HG02943 (cell line): ENCODE measurements around the gene SLC15A1.

ENCODE experiments used
- ATAC-seq: cut with Tn5 transposase; IDR thresholded peaks from one replicate; pipeline ENCODE4 v1.9.1; 2021; ENCODE audit warnings: mild to moderate bottlenecking, low read depth, moderate library complexity; ENCODE audit not compliant: unreplicated experiment

Gene SLC15A1

GRCh38 chr13:98752467-98753290 is at the start of gene SLC15A1:
Gene SLC15A1 (minus strand): TSS chr13:98752672. CDS start chr13:98752598, 74 bp downstream.
- ATAC-seq: no peak

GRCh38 chr13:98801626-98802418 is 49.4 kb upstream of the SLC15A1 start:
- no peak for ATAC-seq

- no peak for ATAC-seq
These were observed 47.6 kb upstream of the SLC15A1 start for GRCh38 chr13:98800078-98800477.

GRCh38 chr13:98798849-98799645 is 46.6 kb upstream of the SLC15A1 start:
- ATAC-seq: no peak

GRCh38 chr13:98797456-98797855 is 45.0 kb upstream of the SLC15A1 start:
- no peak for ATAC-seq

- ATAC-seq: no peak
These were observed 44.3 kb upstream of the SLC15A1 start for GRCh38 chr13:98796798-98797197.

- no peak for ATAC-seq
These were observed 43.7 kb upstream of the SLC15A1 start for GRCh38 chr13:98796191-98796590.

GRCh38 chr13:98795220-98795619 is 42.7 kb upstream of the SLC15A1 start:
- no peak for ATAC-seq

- no peak for ATAC-seq
These were observed 42.0 kb upstream of the SLC15A1 start for GRCh38 chr13:98794498-98794897.

GRCh38 chr13:98792785-98793495 is 40.5 kb upstream of the SLC15A1 start:
- ATAC-seq: no peak

- ATAC-seq: no peak
These were observed 39.8 kb upstream of the SLC15A1 start for GRCh38 chr13:98792321-98792720.

- ATAC-seq: no peak
These were observed 39.1 kb upstream of the SLC15A1 start for GRCh38 chr13:98791611-98792010.

GRCh38 chr13:98787996-98788395 is 35.5 kb upstream of the SLC15A1 start:
- ATAC-seq: no peak

- no peak for ATAC-seq
These were observed 34.7 kb upstream of the SLC15A1 start for GRCh38 chr13:98787173-98787572.

- no peak for ATAC-seq
These were observed 33.6 kb upstream of the SLC15A1 start for GRCh38 chr13:98786023-98786422.

- ATAC-seq: no peak
These were observed 32.9 kb upstream of the SLC15A1 start for GRCh38 chr13:98785405-98785804.

- no peak for ATAC-seq
These were observed 32.2 kb upstream of the SLC15A1 start for GRCh38 chr13:98784666-98785065.

- ATAC-seq: no peak
These were observed 31.5 kb upstream of the SLC15A1 start for GRCh38 chr13:98783856-98784478.

- ATAC-seq: no peak
These were observed 30.2 kb upstream of the SLC15A1 start for GRCh38 chr13:98782654-98783053.

- ATAC-seq: no peak
These were observed 29.4 kb upstream of the SLC15A1 start for GRCh38 chr13:98781905-98782304.
